DMS 273 (cell line): ENCODE measurements around the gene PSME3IP1.
"Not testable (repeated sequence)": the region's sequence is repeated elsewhere in the genome, so short reads cannot be mapped to it uniquely, and the experiment has no call there.

Experiments used
- DNase-seq: peaks from one replicate; lab custom pipeline; 2025; ENCODE audit not compliant: unreplicated experiment; lab: John Stamatoyannopoulos, UW

The PSME3IP1 gene

GRCh38 chr16:57127037-57127763 lies 58.6 kb downstream of the PSME3IP1 start:
- DNase-seq, result no peak

DNA sequence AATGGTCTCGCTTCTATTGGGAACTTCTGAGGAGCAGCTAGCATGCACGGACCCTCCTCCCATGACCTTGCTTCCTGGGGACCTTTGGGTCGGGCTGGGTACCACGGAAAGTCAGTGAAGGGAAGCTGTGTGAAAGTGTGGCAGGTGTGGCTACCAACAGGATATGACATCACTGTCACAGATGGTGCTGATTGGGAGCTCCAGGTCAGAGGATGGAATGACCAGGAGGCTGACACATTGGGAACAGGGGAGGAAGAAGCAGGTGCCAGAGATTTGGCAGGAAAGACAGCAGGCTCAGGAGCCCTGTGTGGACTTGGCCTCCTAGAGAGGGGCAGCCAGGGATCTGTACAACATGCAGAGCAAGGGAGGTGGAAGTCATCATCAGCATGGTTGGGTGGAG lies 59.4 kb downstream of the PSME3IP1 start:
- DNase-seq, result no peak

DNA sequence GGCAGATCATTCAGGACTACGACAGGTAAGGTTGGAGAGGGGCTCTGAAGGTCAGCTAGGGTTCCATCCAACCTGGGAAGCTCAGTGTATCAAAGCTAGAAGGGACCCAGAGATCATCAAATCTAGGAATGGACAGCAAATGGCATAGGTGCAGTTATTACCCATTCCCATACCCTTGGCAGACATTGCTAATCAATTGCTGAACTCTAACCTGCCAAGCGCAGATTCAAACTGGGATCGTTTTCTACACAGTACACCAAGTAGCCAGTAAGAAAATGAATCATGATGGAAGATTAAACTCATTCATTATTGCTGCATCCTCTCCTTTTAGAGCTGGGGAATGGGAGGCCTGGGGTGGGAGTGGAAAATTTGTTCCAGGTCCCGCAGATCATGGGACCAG lies 59.9 kb downstream of the PSME3IP1 start:
- no peak for DNase-seq

DNA sequence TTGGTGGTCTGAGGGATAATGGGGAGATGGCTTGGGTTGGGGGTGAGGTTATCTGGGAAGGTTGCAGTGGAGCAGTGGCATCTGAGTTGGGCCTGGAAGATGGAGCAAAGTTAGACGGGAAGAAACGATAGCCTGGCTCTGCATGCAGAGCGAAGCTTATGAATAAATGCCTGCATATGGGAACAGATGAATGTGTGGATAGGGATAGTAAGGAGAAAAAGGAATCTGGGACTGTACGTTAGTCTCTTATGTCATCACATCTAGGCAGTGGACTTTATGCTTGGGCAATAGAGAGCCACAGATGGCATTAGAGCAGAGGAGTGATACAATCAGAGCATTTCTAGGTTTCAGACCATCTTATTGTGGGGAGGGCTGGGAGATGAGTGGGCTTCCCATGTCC lies 60.5 kb downstream of the PSME3IP1 start:
- DNase-seq, result no peak

DNA sequence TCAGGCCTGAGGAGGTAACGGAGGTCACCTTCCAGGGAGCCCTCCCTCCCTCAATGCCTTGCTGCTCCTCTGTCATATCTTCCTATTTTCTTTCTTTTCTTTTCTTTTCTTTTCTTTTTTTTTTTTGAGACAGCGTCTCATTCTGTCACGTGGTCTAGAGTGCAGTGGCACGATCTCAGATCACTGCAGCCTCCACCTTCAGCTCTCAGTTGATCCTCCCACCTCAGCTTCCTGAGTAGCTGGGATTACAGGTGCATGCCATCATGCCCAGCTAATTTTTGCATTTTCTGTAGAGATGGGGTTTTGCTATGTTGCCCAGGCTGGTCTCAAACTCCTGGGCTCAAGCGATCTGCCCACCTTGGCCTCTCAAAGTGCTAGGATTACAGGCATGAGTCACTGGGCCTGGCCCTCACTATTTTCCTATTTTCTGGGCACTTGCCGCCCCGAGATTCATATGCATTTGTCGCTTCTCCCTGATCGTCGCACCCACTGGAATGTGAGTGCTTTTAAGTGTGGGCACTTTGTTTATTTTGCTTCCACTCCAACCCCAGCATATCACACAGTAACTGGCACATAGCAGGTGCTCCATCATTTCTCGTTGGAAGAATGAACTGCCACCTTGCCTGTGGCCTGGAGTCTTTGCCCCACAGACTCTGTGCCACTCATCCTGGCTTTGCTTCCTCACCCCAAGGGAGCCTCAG lies 61.7 kb downstream of the PSME3IP1 start:
- DNase-seq, result no peak

DNA sequence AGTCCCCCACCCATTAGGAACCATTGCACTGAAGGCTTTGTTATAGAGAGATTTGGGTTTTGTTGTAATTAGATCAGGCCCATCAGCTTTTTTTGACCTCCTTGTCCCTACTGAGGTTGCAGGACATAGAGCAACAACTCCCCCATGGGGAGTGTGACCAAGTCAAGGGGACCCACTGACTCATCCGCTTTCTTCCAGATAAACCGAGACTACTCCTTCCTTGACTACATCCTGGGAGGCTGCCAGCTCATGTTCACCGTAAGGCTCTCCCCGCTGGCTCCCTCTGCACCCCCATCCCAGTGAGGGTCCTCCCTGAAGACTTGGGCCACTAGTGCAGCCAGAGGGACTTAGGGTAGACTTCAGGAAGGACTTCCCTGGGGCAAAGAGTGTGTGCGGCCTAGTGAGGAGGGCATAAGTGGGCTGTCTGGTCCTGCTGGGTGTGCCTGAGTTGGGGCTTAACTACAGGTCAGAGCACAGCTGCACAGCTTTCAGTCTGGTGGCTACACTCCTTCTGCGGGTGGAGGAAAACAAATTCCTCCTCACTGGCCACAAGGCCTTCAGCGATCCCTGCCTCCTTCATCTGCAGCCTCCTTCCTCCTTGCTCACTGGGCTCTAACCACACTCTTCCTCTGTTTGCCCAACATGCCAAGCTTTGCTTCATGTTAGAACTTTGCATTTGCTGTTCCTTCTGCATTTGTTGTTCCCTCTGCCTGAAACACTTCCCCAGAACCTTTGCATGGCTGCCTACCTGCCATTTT lies 62.4 kb downstream of the PSME3IP1 start:
- DNase-seq, result no peak

- no peak for DNase-seq
Observed at GRCh38 chr16:57118461-57119084, 67.3 kb downstream of the PSME3IP1 start.

DNA sequence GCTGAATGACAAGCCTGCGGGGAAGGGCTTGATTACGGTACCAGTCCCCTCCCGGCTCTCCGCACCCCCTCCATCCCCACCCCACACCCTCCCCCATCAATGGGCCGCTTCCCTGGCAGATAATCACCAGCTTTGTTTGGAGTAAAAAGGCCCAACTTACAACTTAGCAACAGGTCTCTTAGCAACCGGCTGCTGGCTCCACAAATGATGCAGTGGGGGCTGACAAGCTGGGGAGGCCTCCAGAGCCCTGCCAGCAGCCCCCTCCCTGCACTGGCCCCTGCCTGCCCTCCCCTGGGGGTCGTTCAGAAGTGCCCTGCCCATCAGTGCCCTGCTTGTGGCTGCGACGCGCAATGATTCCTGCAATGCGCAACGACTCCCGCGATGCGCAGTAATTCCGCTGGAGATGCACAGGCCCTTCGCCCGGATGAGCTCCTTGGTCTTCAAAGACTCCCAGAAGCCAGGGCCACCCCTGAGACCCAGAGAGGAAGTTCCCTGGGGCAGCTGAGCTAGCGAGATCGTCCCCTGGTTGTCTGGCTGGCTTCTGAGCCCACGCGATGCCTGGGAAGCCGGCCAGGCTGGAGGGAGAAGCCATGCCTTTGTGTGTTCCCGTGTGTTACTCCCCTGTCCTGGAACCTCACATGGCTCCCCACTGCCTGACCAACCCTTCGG lies 70.2 kb downstream of the PSME3IP1 start:
- peak; percentile 61 for DNase-seq

DNA sequence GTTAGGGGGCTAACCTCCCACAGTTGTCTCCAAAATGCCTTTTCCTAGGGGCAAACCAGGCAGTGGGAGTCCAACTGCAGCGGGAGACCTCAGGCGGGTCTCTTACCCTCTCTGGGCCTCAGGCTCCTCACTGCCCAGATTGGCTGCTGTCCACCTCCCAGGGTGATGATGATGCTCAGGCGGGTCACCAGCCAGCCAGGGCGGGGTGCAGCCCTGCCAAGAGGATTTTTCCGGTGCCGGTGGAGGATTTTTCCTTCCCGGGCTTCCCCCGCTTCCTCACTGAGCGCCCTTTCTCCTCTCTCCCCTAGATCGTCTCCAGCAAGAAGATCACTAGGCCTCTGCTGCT lies 70.7 kb downstream of the PSME3IP1 start:
- no peak for DNase-seq

DNA sequence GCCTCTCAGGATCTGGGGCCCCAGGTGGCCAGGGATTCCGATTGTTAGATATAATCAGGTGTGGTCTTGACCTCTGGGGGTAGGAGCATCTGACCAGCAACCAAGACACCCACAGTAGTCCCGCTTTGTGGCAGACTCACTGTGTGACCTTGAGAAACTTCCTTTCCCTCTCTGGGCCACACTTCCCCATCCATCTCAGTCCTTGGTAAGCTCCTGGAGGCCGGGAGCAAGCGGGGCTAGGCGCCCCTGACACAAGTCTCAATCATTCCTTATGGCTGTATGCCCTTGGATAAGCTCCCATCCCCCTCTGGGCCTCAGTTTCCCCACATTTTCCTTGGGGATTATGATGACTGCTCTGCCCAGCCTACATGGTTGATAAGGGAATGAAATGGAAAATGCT lies 72.2 kb downstream of the PSME3IP1 start:
- no peak for DNase-seq

DNA sequence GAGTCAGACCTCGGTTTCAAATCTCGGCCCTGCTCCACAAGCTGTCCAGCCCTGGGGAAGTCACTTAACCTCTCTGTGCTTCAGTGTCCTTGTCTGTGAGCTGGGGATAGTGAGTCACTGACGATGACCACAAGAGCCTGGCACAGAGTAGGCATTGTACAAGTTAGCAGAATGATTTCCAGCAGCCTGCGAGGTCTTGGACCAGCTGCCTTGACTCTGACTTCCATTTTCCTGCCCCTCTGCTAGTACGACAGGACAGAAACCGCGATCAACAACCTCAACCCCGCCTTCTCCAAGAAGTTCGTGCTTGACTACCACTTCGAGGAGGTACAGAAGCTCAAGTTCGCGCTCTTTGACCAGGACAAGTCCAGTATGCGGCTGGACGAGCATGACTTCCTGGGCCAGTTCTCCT lies 72.8 kb downstream of the PSME3IP1 start:
- no peak for DNase-seq

- DNase-seq, result no peak
Observed at GRCh38 chr16:57112403-57113041, 73.3 kb downstream of the PSME3IP1 start.

GRCh38 chr16:57111420-57111819 lies 74.4 kb downstream of the PSME3IP1 start:
- DNase-seq, result no peak

- DNase-seq, result no peak
Observed at GRCh38 chr16:57110937-57111336, 74.9 kb downstream of the PSME3IP1 start.

DNA sequence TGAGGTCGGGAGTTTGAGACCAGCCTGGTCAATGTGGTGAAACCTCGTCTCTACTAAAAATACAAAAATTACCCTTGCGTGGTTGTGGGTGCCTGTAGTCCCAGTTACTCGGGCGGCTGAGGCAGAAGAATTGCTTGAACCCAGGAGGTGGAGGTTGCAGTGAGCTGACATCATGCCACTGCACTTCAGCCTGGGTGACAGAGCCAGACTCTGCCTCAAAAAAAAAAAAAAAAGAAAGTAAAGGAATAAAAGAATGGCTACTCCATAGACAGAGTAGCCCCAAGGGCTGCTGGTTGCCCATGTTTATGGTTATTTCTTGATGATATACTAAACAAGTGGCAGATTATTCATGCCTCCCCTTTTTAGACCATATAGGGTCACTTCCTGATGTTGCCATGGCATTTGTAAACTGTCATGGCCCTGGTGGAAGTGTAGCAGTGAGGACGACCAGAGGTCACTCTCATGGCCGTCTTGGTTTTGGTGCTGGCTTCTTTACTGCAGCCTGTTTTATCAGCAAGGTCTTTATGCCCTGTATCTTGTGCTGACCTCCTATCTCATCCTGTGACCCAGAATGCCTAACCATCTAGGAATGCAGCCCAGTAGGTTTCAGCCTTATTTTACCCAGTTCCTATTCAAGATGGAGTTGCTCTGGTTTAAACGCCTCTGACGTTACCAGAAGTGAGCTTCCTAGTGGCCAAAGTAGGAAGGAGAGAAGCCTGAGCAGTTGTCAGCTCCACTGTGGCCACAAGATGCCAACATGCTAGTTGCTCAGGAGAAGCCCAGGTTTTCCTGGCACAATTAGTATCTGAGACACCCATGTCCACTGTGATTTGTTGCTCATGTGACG lies 76.4 kb downstream of the PSME3IP1 start:
- DNase-seq, result not testable (repeated sequence)

DNA sequence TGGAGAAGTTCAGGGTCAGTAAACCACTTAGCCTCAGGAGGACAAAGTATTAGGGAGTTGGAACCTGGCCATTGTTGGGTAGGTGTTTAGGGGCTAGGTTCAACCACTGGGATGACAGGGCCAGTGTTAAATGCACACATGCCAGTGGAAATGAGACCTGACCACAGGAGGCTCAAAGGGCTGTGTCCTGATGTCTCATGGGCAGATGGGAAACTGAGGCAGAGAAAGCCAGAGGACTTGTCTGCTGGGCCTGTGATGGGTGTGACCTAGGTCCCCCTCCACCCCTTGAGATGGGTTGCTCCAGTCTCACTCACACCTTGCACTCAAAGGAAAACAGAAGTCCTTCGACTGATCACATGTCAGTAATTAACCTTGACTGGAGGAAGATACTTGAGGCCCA lies 77.4 kb downstream of the PSME3IP1 start:
- DNase-seq, result no peak

- DNase-seq, result no peak
Observed at GRCh38 chr16:57107321-57107922, 78.4 kb downstream of the PSME3IP1 start.

- DNase-seq, result peak; percentile 17
Observed at GRCh38 chr16:57106767-57107166, 79.1 kb downstream of the PSME3IP1 start.

DNA sequence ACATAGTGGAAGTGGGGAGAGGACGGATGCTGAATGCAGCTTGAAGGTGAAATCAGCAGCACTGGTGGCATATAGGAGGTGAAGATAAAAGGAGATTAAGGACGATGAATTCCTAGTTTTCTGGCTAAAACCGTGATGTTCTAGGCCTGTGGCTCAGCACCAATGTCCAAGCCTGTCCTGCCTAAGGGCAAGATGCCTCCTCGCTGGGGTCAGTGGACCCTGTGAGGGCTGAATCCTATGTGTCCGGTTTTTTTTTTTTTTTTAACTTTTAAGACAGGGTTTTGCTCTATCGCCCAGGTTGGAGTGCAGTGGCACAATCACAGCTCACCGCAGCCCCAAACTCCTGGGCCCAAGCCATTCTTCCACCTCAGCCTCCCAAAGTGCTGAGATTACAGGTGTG lies 80.7 kb downstream of the PSME3IP1 start:
- no peak for DNase-seq
